Activated CD8-positive, alpha-beta T cell treated with anti-CD3 and anti-CD28 coated beads, Interleukin-2, amount 10 ng/mL, durations not matched to agents 7 days and 5 days (primary cell): ENCODE results near the gene MCM6. TPM values are rescaled to one million over a fixed set of nuclear protein-coding genes. Genes with fewer than 3 reads are reported as not detected.

ENCODE experiments used
- ATAC-seq: fragments of 150-1000 bp; cut with Tn5 transposase; one replicate; pipeline ENCODE4 v1.10.0; 2021; ENCODE audit warnings: moderate library complexity
- CTCF ChIA-PET: fragments of 350-600 bp; sonication (Branson Sonifier 250); formaldehyde crosslinking; loops from one replicate; lab custom pipeline; 2021; ENCODE audit warnings: antibody characterized with exemption; lab: Charles Lee
- POLR2A ChIA-PET: fragments of 350-600 bp; sonication (Branson Sonifier 250); formaldehyde crosslinking; loops from one replicate; lab custom pipeline; 2021; ENCODE audit warnings: antibody characterized with exemption; lab: Charles Lee
- DNase-seq: peaks from one replicate; pipeline ENCODE4 v3.0.0-alpha.2; 2020
- H3K27ac Mint-ChIP-seq: one replicate; pipeline ENCODE4 v1.8.0; 2021; ENCODE audit warnings: mild to moderate bottlenecking, mixed read lengths
- H3K27me3 Mint-ChIP-seq: one replicate; pipeline ENCODE4 v1.8.0; 2021; ENCODE audit warnings: low read depth, mixed read lengths
- H3K36me3 Mint-ChIP-seq: one replicate; pipeline ENCODE4 v1.8.0; 2021; ENCODE audit warnings: low read depth, mixed read lengths
- H3K4me1 Mint-ChIP-seq: one replicate; pipeline ENCODE4 v1.8.0; 2021; ENCODE audit warnings: low read depth, mixed read lengths
- H3K4me3 Mint-ChIP-seq: one replicate; pipeline ENCODE4 v1.8.0; 2021; ENCODE audit warnings: mild to moderate bottlenecking, mixed read lengths
- H3K9me3 Mint-ChIP-seq: one replicate; pipeline ENCODE4 v1.8.0; 2022; ENCODE audit warnings: mixed read lengths; ENCODE audit not compliant: insufficient read depth
- total RNA-seq, 2 experiments: library from RNA; stranded (reverse); gene quantifications; one replicate each; pipeline ENCODE4 v1.2.3, GENCODE V29; 2021

Gene MCM6
- total RNA-seq, 2 experiments from 2014 or later: 144 to 145 TPM

DNA sequence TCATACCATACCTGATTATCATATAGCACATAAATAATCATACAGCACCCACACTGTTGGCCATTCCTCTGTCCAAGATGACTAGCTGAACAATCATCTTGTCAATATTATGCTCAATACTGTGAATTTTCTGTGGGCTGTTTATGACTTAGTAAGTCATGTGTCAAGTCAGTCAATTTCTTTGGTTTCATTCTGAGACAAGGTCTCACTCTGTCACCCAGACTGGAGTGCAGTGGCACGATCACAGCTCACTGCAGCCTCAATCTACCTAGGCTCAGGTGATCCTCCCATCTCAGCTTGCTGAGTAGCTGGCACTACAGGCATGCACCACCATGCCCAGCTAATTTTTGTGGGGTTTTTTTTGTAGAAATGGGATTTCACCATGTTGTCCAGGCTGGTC lies 5.7 kb downstream of the MCM6 start:
- Mint-ChIP-seq H3K27ac (no peak overlapping the region), H3K9me3 (no peaks in the 10 kb centered on the region), H3K4me3 (no peak overlapping the region), H3K27me3 (no peaks in the 10 kb centered on the region), H3K4me1 (peaks cover 64% of the 10 kb centered on the region), H3K36me3 (peaks cover 85% of the 10 kb centered on the region)
- no peak for DNase-seq
- CTCF ChIA-PET: interaction anchor here (1.2 kb wide), 1 partner anchor 29 kb away, joined by 4 read pairs; no protein-coding TSS in a partner anchor
- no peak for ATAC-seq
- POLR2A ChIA-PET: interaction anchor here (1.0 to 1.1 kb wide), 3 partner anchors 11 to 128 kb away, joined by 3 to 5 read pairs (median 3); no protein-coding TSS in a partner anchor

DNA sequence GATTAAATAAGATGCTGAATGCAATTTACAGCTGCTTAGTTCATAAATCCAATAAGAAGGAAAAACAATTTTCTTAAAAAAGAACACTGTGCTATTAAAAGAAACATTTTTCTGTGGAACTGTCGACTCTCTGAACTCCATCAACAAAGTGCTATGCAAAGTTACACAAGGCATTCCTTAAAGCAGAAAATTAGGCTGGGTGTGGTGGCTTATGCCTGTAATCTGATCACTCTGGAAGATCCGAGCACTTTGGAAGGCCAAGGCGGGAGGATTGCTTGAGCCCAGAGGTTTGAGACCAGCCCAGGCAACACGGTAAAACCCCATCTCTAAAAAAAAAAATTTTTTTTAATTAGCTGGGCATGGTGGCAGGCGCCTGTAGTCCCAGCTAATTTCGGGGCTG lies 13.0 kb downstream of the MCM6 start:
- no peak overlapping the region for H3K27ac Mint-ChIP-seq
- POLR2A ChIA-PET: interaction anchor here (0.6 kb wide), 1 partner anchor 391 kb away, joined by 4 read pairs; no protein-coding TSS in a partner anchor

DNA sequence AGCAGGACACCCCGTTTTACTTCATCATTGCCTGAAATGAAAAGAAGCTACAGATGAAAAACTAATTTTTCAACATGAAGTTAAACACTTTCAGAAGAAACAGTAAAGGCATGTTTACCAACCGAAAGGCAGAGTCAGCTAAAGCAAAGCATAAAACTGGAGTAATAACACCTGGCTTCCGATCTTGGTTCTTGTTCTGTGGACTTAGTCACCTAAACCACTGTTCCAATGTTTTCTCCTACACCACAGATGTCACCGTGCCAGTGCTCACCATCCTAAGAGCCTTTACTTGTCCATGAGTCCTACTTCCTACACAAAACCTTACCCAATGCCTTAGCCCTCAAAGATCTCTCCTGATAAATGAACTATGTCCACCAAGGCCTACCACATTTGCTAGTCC lies 13.5 kb downstream of the MCM6 start:
- Mint-ChIP-seq H3K36me3 (peaks cover 73% of the 10 kb centered on the region), H3K27ac (peak overlapping the region; percentile 27), H3K4me1 (peaks cover 28% of the 10 kb centered on the region), H3K27me3 (no peaks in the 10 kb centered on the region), H3K9me3 (no peaks in the 10 kb centered on the region), H3K4me3 (no peak overlapping the region)
- DNase-seq (no peak), ATAC-seq (no peak)
- ChIA-PET CTCF (no interaction called here), POLR2A (interaction anchor here (0.6 kb wide), 1 partner anchor 392 kb away, joined by 4 read pairs; no protein-coding TSS in a partner anchor)

More for the DNA sequence above, 13.0 kb downstream of the MCM6 start:
- Mint-ChIP-seq H3K4me3 (no peak overlapping the region), H3K27me3 (no peaks in the 10 kb centered on the region), H3K36me3 (peaks cover 73% of the 10 kb centered on the region), H3K9me3 (no peaks in the 10 kb centered on the region), H3K4me1 (peaks cover 32% of the 10 kb centered on the region)
- ATAC-seq (no peak), DNase-seq (no peak)
- CTCF ChIA-PET: interaction anchor here (1.2 kb wide), 1 partner anchor 10 kb away, joined by 3 read pairs; no protein-coding TSS in a partner anchor

DNA sequence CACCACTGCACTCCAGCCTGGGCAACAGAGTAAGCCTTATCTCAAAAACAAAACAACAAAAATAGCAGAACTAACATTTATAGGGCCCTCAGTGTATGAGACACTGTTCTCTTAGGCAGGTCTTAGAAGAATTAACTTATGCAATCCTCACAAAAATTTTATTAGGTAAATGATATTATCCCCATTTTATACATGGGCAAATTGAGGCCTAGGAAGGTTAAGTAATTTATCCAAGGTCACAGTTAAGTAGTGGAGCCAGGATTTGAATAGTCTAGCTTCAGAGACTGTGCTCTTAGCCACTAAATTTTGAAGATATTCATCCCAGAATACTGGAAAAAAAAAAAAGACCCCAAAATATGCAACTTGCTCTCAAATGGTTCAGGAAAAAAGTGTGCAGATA lies 22.8 kb downstream of the MCM6 start:
- POLR2A ChIA-PET: interaction anchor here (1.0 kb wide), 1 partner anchor 35 kb away, joined by 3 read pairs; no protein-coding TSS in a partner anchor
- Mint-ChIP-seq H3K4me1 (no peaks in the 10 kb centered on the region), H3K9me3 (no peaks in the 10 kb centered on the region), H3K36me3 (peaks cover 68% of the 10 kb centered on the region), H3K27me3 (no peaks in the 10 kb centered on the region), H3K4me3 (no peak overlapping the region), H3K27ac (no peak overlapping the region)
- CTCF ChIA-PET: interaction anchor here (1.1 kb wide), 1 partner anchor 10 kb away, joined by 3 read pairs; no protein-coding TSS in a partner anchor
- DNase-seq (no peak), ATAC-seq (no peak)

DNA sequence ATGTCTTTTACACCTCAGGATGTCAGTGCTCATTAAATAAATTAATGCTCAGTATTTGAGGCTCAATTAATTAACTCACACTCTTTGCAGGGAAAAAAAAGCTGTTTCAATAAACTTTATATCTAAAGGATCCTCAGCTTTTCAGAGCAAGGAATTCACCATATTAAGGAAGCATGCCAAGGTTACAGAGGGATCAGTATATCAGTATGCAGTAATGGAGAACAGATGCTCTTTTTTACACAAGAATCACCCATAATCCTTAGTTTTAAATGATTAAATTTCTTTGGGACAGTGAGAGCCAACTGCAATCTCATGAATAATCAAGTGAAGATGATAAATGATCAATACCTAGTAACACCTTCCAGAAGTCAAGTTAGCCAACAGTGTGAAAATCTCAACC lies 24.4 kb downstream of the MCM6 start:
- ATAC-seq (no peak), DNase-seq (no peak)
- Mint-ChIP-seq H3K4me3 (no peak overlapping the region), H3K27me3 (no peaks in the 10 kb centered on the region), H3K36me3 (peaks cover 63% of the 10 kb centered on the region), H3K4me1 (peaks cover 3% of the 10 kb centered on the region), H3K27ac (no peak overlapping the region), H3K9me3 (no peaks in the 10 kb centered on the region)
- POLR2A ChIA-PET: interaction anchor here (1.3 kb wide), 1 partner anchor 24 kb away, joined by 6 read pairs; no protein-coding TSS in a partner anchor
- CTCF ChIA-PET: interaction anchor here (0.6 to 1.2 kb wide), 2 partner anchors 11 to 79 kb away, joined by 3 to 4 read pairs; no protein-coding TSS in a partner anchor

DNA sequence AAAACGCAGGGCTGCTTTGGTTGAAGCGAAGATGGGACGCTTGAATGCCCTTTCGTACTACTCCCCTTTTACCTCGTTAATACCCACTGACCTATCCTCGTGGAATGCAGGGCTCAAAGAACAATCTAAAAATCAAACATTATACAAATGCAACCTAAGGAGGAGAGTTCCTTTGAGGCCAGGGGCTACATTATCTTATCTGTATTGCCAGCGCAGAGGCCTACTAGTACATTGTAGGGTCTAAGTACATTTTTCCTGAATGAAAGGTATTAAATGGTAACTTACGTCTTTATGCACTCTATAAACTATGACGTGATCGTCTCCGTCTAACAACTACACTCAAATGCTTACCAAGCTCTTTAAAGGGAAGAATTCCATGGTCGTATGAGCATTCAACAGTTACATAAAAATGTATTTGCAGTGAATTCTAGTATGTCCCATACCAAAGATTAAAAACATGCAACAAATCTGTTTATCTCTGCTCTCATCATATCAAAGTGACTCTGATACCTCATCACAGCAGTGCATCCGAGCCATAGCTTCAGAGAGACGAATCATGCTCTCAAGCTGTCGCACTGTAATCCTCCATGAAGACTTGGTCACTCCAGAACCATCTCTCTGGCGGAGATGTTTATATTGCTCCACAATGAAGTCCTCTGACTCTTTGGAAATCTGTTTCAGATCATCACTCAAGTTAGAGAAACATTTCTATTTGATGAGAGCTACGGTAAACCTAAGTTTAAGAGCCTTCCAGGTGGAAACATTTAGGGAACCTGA lies 25.2 kb downstream of the MCM6 start:
- no peaks in the 10 kb centered on the region for H3K9me3 Mint-ChIP-seq
- ChIA-PET CTCF (interaction anchor here (1.2 kb wide), 1 partner anchor 11 kb away, joined by 4 read pairs; no protein-coding TSS in a partner anchor), POLR2A (interaction anchor here (1.3 kb wide), 1 partner anchor 24 kb away, joined by 6 read pairs; no protein-coding TSS in a partner anchor)
- DNase-seq (no peak), ATAC-seq (no peak)
- peaks cover 58% of the 10 kb centered on the region for H3K36me3 Mint-ChIP-seq
- H3K27me3 Mint-ChIP-seq: no peaks in the 10 kb centered on the region
- H3K27ac Mint-ChIP-seq: peak overlapping the region; percentile 3
- peaks cover 3% of the 10 kb centered on the region for H3K4me1 Mint-ChIP-seq
- no peak overlapping the region for H3K4me3 Mint-ChIP-seq

DNA sequence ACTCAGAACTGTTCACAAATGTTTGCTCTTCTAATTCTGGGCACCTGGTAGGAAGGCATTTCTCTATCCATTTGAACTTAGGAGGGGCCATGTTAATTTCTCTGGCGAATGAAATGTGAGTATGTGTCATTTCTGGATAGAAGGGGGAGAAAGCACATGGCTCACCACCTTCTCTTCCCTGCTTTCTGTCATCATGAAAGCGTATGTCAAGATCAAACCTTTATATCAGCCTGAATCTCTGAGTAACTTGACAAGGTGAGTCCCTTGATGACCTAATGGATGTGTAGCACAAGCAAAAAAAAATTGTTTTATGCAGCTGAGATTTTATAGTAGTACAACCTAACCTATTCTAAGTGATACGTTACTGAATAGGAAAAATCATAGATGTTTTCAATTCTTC lies 27.2 kb downstream of the MCM6 start:
- POLR2A ChIA-PET: interaction anchor here (0.9 kb wide), 1 partner anchor 26 kb away, joined by 3 read pairs; no protein-coding TSS in a partner anchor
- Mint-ChIP-seq H3K36me3 (peaks cover 68% of the 10 kb centered on the region), H3K4me3 (no peak overlapping the region), H3K4me1 (peaks cover 3% of the 10 kb centered on the region), H3K27ac (peak overlapping the region; percentile 56), H3K9me3 (no peaks in the 10 kb centered on the region), H3K27me3 (no peaks in the 10 kb centered on the region)
- CTCF ChIA-PET: no interaction called here
- ATAC-seq (no peak), DNase-seq (no peak)

DNA sequence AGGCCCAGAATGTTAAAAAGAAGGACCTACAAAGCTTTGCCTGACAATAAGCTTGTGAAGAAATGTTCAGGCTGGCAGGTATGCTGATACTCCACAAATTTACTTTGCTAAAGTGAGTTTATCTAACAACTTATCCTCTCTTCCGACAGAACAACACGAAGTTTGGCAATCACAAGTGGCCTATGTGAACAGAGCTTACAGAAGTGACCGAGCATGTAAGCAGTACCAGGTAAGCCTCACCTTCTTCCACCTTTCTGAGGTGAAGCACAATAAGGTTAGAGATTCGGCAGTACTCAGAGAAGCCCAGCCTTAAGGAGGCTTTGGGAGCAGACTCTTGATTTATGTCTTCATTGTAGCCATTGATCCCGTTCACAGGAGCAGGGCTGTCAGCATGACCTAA lies 30.2 kb downstream of the MCM6 start:
- H3K36me3 Mint-ChIP-seq: peaks cover 69% of the 10 kb centered on the region
- no peaks in the 10 kb centered on the region for H3K9me3 Mint-ChIP-seq
- H3K27ac Mint-ChIP-seq: no peak overlapping the region
- ATAC-seq: no peak
- CTCF ChIA-PET: interaction anchor here (1.0 kb wide), 1 partner anchor 539 kb away, joined by 3 read pairs; no protein-coding TSS in a partner anchor
- H3K4me1 Mint-ChIP-seq: peaks cover 15% of the 10 kb centered on the region
- POLR2A ChIA-PET: interaction anchor here (1.1 kb wide), 1 partner anchor 26 kb away, joined by 3 read pairs; no protein-coding TSS in a partner anchor
- no peaks in the 10 kb centered on the region for H3K27me3 Mint-ChIP-seq
- DNase-seq: no peak
- no peak overlapping the region for H3K4me3 Mint-ChIP-seq

DNA sequence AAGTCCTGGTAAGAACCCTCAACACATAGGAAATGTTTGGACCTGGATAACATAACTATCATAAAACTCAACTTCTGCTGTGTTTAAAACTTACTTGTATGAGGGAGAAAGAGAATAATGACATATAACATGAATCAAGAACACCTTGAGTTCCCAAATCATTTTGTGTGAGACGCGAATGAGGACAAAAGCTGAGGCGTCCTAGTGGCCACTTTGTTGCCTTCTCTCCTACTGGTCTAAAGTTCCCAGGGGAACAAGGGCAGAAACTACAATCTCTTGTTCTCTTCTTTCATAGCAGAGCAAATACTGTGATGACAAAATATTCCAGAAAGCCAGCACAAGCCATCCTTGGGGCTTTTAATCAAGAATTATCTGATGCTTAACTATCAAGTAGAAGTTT lies 31.0 kb downstream of the MCM6 start:
- Mint-ChIP-seq H3K4me3 (no peak overlapping the region), H3K9me3 (no peaks in the 10 kb centered on the region), H3K4me1 (peaks cover 22% of the 10 kb centered on the region), H3K36me3 (peaks cover 68% of the 10 kb centered on the region), H3K27ac (no peak overlapping the region), H3K27me3 (no peaks in the 10 kb centered on the region)
- POLR2A ChIA-PET: interaction anchor here (1.1 kb wide), 1 partner anchor 25 kb away, joined by 3 read pairs; no protein-coding TSS in a partner anchor
- ATAC-seq (no peak), DNase-seq (no peak)
- CTCF ChIA-PET: interaction anchor here (1.0 kb wide), 1 partner anchor 539 kb away, joined by 3 read pairs; no protein-coding TSS in a partner anchor

DNA sequence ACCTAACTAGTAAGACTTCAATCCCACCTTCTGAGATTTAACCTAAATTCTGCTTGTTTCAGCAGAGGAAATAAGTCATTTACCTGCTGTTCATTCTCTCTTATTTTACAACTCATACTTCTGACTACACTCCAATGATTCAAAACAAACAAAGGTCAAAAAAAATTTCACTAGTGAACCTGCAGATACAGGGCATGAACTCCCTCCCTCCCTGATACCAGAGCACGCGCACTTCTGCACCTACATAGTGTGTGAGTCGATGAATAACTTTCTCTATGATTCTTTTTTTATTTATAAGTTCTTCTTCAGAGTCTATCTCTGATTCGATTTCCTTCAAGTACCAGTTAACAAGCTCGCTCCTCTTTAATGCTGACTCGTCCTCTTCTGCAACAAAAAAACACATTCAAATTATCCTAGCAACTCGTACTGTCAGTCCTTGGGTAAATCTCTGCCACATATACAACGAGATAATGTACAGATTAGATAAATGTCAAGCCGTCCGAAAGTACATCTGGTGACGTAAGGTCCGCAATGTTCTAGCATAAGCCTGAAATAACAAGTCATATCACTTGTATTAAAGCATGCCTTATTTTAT lies 31.8 kb downstream of the MCM6 start:
- Mint-ChIP-seq H3K27me3 (no peaks in the 10 kb centered on the region), H3K4me1 (peaks cover 27% of the 10 kb centered on the region), H3K27ac (no peak overlapping the region), H3K4me3 (no peak overlapping the region), H3K9me3 (no peaks in the 10 kb centered on the region), H3K36me3 (peaks cover 68% of the 10 kb centered on the region)
- ATAC-seq: no peak
- CTCF ChIA-PET: no interaction called here
- no peak for DNase-seq
- POLR2A ChIA-PET: interaction anchor here (0.7 to 1.1 kb wide), 2 partner anchors 9 to 24 kb away, joined by 3 read pairs; no protein-coding TSS in a partner anchor

DNA sequence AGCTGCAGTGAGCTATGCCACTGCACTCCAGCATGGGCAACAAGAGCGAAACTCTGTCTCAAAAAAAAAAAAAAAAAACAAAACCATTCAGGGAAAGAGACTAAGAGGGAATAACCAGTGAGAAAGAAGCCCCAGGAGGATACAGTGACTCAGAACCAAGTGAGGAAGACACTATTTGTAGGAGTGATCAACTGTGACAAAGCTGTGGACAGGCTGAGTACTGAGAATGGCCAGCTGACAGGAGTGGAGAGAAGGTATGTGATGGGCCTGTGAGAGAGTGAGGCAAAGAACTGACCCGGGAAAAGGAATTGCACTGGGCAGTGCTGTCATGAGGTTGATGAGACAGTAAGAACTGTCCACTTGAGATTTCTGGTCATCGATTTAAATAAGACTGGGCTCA lies 32.6 kb downstream of the MCM6 start:
- DNase-seq: no peak
- H3K36me3 Mint-ChIP-seq: peaks cover 65% of the 10 kb centered on the region
- peaks cover 27% of the 10 kb centered on the region for H3K4me1 Mint-ChIP-seq
- ChIA-PET CTCF (no interaction called here), POLR2A (interaction anchor here (0.7 kb wide), 1 partner anchor 8 kb away, joined by 3 read pairs; no protein-coding TSS in a partner anchor)
- H3K27ac Mint-ChIP-seq: peak overlapping the region; percentile 29
- H3K4me3 Mint-ChIP-seq: no peak overlapping the region
- no peaks in the 10 kb centered on the region for H3K9me3 Mint-ChIP-seq
- ATAC-seq: no peak
- H3K27me3 Mint-ChIP-seq: no peaks in the 10 kb centered on the region
